NOMO-1 treated with dmso at 0.1 percent for 144 hours (cell line): ENCODE results near the gene ELOVL1.
"Not testable (repeated sequence)": the region's sequence is repeated elsewhere in the genome, so short reads cannot be mapped to it uniquely, and the experiment has no call there.

Experiments used
- DNase-seq: peaks from one replicate; lab custom pipeline; 2025; ENCODE audit not compliant: unreplicated experiment; lab: John Stamatoyannopoulos, UW

ELOVL1 gene

DNA sequence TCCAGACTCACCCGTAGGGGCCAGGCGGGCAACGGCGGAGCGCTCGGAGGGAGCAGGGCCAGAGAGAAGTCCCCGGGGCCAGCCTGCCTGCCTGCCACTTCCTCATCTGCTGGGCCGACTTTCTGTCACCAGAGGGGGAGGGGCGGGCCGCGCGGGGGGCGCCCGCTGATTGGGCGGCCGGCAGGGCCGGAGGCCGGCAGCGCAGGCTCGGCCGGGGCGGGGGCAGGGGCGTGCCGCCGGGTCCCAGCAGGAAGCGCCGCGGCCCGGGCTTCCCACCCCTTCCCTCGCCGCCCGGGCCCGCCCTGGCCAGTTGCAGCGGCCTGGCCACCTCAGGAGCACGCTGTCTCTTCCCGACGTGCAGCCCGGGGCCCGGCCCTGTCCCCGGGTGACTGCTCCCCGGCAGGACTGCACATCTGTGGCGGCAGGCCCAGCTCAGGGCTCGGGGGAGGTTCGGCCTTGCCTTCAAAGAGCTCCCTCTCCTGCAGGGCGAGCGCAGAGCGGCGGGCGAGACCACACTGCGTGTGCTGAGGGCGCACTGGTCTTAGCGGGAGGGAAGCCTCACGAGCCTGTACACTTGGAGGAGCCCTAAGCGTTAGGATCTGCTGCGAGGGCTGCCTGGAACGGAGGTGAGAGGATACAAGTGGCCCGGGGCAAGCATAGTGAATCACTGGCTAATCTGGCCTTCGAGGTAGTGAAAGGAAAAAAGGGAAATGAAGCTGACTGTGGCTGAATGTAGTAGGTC is at the start of gene ELOVL1:
Gene ELOVL1, minus strand, starts transcription at position 108 of the 742 bp plus-strand sequence. CDS start 2,402 bp downstream, outside the sequence.
- peak; percentile 89 for DNase-seq

DNA sequence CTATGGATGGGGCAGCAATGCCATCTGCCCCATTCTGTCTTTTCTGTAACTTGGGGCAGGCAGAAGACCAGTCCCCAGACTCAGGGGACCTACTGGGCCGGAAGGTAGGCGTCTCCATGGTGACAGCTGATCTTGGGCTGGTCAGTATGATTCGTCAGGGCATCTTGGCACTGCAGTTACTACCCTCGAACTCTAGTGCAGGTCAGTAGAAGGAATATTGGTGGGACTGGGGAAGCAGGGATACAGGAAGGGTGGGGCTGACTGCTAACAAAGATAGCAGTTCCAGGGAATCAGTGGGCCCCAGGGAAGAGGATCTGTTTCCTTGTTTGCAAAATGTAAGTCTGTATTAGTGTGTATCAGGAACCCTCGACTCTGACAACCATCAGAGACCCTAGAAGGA is 48.1 kb upstream of the ELOVL1 start:
- DNase-seq, result no peak

DNA sequence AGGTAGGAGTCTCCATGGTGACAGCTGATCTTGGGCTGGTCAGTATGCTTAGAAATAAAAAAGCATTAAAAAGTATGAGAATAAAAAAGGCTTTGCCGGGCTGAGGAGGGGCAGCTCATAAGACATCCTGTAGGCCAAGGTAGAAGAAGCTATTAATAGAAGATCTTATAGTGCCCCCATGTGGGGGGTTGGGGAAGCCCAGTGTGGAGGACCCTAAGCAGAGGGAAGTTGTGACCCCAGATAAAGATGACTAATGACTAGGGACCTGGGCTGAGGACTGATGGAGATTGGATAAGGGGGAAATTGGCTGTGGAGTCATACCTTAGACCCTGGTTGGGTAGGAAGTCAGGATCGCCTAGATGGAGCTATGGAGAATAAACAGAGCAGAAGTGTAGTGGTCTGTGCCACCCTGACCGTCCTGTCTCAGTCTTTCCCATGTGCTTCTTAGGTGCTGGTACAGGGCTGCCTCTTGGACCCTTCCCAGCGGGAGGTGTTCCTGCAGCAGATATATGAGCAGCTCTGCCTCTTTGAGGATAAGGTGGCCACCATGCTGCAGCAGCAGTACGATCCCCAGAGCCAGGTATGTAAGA is 46.9 kb upstream of the ELOVL1 start:
- peak; percentile 50 for DNase-seq

DNA sequence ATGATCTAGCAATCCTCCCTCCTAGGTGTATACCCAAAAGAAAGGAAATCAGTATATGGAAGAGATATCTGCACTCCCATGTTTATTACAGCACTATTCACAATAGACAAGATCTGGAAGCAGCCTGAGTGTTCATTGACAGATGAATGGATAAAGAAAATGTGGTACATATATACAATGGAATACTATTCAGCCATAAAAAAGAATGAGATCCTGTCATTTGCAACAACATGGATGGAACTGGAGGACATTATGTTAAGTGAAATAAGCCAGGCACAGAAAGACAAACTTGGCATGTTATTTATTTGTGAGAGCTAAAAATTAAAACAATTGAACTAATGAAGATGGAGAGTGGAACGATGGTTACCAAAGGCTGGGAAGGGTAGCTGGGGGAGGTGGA is 45.6 kb upstream of the ELOVL1 start:
- not testable (repeated sequence) for DNase-seq

DNA sequence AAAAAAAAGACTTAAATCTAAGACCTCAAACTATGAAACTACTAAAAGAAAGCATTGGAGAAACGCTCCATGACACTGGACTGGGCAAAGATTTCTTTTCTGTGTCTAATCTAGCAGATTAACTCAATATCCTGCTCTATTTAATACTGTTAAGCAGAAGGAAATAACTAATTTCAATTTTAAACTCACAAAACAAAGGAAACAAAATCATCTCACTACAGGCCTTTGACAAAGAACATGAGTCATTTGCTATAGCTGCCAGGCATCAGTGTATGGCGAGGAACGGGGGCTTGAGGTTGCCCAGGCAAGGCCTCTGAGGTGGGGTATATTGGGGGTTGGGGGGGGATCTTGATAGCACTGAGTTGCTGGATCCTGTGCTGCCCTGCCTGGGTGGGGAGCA is 42.8 kb upstream of the ELOVL1 start:
- no peak for DNase-seq

- no peak for DNase-seq
Measured at GRCh38 chr1:43405876-43406234, 38.0 kb upstream of the ELOVL1 start.

- DNase-seq, result no peak
Measured at GRCh38 chr1:43405219-43405875, 37.5 kb upstream of the ELOVL1 start.

GRCh38 chr1:43404353-43404752 is 36.5 kb upstream of the ELOVL1 start:
- DNase-seq, result no peak

DNA sequence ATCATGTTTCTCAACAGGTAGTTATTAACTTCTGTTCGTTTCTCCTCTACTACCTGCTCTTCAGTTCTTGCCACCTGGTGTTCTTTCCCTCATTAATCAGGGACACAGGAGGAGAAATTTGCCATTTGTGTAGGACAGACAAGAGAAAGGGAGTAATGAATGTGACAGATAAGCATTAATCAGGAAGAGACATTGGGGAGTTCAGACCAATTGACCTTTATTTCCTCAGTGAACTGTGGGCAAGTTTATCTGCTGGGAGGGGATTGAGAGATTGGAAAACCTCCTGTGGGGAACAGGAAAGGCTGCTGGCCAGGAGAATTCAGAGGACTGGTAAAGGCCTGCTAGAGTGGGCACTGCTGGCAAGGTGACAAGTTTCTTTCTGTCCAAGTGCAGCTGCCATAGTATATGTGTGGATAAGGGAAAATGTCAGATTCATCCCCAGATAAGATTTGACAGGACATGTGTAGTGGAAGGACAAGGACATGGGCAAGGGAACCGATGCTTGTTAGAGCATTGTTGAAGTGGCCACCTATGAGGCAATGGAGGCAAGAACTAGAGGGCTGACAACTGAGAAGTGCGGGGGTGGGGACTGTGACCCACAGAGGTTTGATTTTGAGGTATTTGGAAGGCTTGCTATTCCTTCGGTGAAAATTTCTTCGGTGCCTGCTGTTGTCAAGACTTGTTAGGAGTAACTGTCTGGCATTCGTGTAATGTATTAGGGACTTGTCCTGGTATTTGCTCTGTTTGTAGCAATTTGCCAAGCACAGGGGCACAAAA is 34.5 kb upstream of the ELOVL1 start:
- DNase-seq, result no peak

DNA sequence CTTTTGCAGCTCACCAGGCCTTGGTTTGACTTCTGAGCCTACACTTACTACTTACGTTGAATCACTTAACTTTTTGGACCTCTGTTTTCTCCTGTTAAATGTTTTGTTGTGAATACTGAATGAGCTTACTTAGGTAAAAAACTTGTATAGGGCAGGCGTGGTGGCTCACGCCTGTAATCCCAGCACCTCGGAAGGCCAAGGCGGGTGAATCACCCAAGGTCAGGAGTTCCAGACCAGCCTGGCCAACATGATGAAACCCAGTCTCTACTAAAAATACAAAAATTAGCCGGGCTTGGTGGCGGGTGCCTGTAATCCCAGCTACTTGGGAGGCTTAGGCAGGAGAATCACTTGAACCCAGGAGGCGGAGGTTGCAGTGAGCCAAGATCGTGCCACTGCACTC is 32.6 kb upstream of the ELOVL1 start:
- DNase-seq, result not testable (repeated sequence)

GRCh38 chr1:43398227-43398626 is 30.4 kb upstream of the ELOVL1 start:
- no peak for DNase-seq

- no peak for DNase-seq
Measured at GRCh38 chr1:43396059-43396458, 28.2 kb upstream of the ELOVL1 start.

GRCh38 chr1:43395523-43395922 is 27.7 kb upstream of the ELOVL1 start:
- no peak for DNase-seq

DNA sequence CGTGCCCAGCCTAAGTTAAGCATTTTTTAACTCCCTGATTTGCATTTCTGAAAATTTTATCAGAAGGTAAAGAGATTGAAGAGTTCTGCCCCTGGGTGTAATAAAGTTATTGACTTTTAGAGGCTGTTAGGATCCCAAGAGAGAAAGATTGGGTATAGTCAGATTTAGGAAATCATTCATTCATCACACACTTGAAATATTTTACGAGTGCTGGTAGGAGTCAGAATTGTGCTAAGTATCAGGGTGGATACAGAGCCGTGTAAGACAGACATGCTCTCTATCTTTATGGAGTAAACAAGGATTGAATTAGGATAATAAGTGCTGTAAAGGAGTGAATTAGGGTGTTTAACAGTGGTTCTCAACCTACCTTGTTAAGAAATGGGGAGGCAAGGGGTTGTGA is 24.9 kb upstream of the ELOVL1 start:
- DNase-seq, result no peak

GRCh38 chr1:43389326-43390313 is 21.8 kb upstream of the ELOVL1 start, which contains the start of the genes MED8 and SZT2:
TSS of gene MED8 (minus strand) at chr1:43389800. CDS start at chr1:43389764, 36 bp downstream.
TSS of gene SZT2 (plus strand) at chr1:43389899. CDS start at chr1:43389969, 70 bp downstream.
- DNase-seq, result peak; percentile 87

DNA sequence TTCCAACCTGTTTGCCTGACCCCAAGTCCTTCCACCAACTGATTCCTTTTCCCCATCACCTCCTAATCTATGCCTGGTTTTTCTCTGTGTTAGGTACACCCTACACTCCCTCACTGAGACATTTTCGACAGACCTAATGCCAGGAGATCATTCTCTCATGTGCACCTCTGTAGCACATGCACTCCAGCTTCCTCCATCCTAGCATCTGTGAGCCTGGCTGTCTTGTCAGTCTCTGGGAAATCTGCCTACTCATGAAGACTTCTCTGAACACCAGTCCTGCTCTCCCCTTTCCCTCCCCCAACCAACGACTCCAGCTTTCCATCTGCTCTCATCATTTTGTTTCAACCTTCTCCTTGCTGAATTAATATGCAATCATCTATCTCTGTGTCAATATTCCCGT is 20.8 kb upstream of the ELOVL1 start:
- no peak for DNase-seq

DNA sequence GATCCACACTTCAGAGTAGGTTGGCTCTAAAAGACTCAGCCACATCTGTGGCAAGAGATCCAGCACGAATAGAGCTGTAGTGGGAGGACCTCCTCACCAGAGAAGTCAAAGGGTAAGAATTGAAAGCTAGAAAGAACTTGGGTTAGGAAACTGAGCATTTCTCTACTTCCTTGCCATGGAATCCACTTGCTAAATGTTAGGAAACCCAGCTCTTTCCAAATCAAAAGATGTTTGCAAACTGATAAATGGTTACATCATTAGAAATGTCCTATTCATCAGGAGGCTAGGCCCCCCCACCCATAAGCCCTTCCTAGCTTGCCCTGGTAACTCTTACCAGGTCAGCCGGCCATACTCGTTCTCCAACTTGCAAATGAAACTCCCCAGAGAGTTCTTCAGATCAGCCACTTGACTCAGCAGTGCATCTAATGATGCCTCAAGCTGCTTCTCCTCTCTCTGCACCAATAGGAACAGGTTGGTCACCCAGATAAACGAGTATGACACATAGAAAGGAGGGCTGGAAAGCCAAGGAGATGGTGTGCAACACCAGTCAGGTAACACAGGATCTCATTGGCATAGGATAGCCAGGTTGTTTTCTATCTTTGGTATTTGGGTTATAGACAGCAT is 20.3 kb upstream of the ELOVL1 start:
- DNase-seq, result no peak

- no peak for DNase-seq
Measured at GRCh38 chr1:43386676-43387075, 18.9 kb upstream of the ELOVL1 start.

DNA sequence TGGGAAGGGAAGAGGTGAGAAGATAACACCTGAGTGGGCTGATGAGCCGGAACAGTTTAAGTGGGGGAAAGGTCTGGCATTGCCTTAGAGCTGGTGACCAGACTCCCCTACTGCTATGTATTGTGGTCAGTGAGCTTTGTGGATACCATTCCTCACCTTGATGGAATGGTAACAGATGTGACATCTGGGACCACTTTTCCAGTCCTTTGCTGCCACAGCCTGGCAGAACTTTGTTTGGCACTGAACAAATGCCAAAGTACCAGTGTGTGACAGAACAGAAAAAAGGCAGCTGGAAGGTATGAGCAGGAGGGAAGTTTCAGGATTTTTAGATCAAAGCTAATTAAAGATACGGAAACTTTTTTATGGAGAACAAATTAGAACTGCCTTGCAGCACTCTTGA is 15.6 kb upstream of the ELOVL1 start:
- no peak for DNase-seq
